GM04504 (cell line): ENCODE measurements around the gene RAB31.

Source experiments
- DNase-seq: peaks from one replicate; pipeline ENCODE4 v3.0.0-alpha.2; 2012; ENCODE audit warnings: low read depth

RAB31 gene

DNA sequence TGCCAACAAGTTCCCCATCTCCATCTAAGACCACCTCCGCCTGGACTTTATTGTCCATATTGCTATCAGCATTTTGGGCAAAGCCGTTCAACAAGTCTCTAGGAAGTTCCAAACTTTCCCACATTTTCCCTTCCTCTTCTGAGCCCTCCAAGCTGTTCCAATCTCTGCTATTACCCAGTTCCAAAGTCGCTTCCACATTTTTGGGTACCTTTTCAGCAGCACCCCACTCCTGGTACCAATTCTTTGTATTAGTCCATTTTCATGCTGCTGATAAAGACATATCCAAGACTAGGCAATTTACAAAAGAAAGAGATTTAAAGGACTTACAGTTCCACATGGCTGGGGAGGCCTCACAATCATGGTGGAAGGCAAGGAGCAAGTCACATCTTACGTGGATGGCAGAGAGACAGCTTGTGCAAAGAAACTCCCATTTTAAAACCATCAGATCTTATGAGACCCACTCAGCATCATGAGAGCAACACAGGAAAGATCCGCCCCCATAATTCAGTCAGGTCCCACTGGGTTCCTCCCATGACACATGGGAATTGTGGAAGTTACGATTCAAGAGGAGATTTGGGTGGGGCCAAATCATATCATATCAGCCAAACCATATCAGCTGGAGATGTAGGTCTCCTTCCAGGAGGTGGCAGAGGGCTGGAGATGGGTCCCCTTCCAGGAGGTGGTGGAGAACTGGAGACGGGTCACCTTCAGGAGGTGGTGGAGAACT, 157.8 kb downstream of the RAB31 start:
- DNase-seq = no peak

DNA sequence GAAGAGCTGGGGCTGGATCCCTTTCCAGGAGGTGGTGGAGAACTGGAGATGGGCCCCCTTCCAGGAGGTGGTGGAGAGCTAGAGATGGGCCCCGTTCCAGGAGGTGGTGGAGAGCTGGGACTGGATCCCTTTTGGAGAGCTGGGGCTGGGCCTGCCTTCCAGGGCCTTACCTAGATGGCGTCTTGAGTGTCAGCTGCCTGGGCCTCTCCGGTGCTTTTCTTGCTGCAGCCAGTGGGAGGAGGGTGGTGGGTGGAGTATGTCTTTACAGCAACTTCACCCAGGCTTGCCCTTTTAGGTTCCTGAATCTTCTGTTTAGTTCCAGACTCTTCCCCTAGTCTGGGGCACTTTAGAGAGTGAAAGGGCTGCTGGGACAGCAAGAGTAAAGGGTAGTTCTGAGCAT, 158.5 kb downstream of the RAB31 start:
- no peak for DNase-seq

- no peak for DNase-seq
Observed at GRCh38 chr18:9867071-9867594, 159.0 kb downstream of the RAB31 start.

- no peak for DNase-seq
Observed at GRCh38 chr18:9868857-9869714, 161.0 kb downstream of the RAB31 start.

DNA sequence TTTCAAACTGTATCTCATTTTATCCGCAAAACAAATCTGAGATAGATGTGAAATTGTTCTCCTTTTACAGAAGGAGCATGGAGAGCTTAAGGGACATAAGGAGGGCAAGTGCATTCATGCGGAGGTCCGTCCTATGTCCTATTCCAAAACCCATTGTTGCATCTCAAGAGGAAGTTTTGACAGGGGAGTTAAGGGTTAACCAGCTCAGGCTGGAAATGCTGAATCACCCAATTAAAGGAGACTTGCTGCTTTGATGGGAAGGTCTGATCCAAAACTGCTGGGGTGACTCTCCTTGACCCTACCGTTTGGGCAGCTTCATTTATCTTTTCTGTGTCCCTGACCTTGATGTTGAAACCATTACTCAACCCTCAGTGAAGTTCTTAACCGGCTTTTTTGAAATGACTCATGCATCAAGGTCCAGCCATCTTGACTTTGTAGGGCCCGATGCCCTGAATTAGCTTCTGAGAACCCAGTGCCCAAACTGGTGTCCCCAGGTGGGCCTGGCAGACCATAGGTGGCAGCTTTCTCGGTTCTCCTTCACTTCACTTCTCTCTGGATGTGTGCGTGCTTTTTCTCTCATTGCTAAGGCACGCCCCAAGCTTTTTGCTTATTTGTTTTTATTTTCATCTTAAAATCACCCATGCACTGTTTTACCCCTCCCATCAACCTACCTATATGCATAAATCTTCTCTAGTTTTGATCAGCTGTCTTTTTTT, 161.8 kb downstream of the RAB31 start:
- peak; percentile 28 for DNase-seq

- no peak for DNase-seq
Observed at GRCh38 chr18:9870431-9871008, 162.4 kb downstream of the RAB31 start.

- DNase-seq = no peak
Observed at GRCh38 chr18:9871244-9871746, 163.2 kb downstream of the RAB31 start.

- no peak for DNase-seq
Observed at GRCh38 chr18:9872823-9873222, 164.7 kb downstream of the RAB31 start.

DNA sequence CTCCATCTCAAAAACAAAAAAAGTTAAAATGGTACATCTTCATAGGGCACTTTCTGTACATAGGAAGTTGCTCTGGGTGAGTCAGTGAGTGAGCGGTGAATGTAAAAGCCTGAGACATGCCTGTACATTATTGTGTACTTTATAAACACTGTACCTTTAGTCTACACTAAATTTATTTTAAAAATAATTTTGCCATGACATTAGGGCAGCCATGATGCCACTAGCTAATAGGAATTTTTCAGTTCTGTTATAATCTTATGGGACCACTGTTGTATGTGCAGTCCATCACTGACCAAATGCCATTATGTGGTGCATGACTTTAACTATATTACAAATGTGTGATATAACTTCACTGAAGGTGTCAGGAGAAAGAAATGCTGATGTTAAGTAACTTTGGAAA, 166.6 kb downstream of the RAB31 start:
- DNase-seq = no peak

GRCh38 chr18:9876212-9876866, 168.2 kb downstream of the RAB31 start:
- DNase-seq = no peak

DNA sequence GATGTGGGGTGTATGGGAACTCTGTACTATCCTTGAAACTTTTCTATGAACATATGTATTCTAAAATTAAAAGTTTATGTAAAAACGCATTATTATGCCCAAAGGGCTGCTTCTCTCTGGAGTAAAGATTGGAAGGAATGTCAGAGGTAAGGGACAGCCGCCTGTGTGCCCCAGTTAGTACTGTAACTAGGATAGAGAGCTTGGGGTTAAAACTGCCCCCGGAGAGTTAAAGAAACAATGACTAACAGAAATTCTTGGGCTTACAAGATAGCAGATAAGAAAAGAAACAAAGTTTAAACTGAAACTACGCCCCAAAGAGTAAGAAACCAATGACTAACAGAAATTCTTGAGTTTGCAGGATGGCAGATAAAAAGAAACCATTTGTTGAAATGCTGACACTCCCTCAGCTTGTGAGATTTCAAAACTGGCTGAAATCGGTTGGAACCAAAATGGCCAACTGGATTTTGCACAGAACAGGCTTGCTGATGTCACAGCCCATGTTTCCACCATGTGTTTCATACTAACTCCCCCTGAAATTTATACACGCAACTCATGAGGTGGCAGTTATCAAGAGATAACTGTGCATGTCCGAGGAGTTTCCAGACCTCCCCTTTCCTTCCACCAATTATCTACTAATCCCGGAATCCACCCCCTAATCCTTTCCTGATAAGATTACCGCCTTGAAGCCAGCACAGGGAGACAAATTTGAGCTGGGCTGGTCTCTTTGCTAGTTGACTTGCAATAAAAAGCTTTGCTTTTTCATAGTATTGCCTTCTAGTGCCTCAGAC, 169.0 kb downstream of the RAB31 start:
- peak; percentile 63 for DNase-seq

GRCh38 chr18:9877655-9878014, 169.5 kb downstream of the RAB31 start:
- no peak for DNase-seq

DNA sequence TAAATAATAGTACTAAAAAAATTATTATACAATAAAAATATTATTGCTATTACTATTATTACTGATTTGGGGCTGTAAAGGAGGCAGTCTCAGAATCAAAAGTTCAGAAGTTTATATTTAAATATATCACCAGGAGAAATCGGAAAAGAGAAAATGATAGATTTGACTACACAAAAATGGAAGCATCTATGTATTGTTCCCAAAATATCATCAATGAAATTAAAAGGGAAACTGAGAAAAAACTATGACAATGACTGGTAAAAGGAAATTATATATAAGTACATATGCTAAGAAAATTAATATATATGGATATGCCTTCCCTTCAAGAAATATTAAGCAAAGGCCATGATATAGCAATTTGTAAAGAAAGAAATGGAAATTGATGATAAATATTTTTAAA, 170.0 kb downstream of the RAB31 start:
- DNase-seq = no peak

DNA sequence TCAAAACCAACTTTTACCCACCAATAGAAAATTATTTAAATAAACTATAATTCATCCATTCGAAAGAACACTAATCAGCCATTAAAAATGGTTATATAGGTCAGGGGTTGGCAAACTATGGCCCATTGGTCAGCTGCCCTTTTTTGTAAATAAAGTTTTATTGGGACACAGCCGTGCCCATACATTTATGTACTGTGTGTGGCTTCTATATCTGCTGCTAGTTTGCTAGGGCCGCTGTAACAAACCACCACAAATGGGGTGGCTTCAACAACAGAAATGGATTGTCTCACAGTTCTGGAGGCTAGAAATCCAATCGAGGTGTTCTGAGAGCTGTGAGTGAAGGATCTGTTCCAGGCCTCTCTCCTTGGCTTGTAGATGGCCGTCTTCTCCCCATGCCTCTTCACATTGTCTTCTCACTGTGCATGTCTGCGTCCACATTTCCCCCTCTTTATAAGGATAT, 170.7 kb downstream of the RAB31 start:
- DNase-seq = no peak

DNA sequence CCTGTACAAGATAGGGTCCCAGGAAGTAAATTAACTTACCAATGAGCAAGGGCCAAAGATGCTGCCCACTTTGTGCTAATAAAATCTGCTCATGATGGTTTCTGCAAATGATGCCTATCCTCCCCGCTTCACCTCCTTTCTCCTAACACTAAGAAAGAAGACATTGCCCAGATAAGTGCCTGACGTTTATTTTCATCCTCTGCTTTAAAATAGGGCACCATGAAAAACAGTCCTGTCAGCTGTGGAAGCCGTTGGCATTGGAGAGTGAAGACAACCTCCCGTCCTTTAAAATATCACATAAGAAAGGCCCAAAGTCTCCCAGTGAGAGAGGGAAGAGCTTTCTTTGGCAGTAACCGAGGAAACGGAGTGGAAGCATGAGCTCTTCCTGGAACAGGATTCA, 176.0 kb downstream of the RAB31 start:
- no peak for DNase-seq

DNA sequence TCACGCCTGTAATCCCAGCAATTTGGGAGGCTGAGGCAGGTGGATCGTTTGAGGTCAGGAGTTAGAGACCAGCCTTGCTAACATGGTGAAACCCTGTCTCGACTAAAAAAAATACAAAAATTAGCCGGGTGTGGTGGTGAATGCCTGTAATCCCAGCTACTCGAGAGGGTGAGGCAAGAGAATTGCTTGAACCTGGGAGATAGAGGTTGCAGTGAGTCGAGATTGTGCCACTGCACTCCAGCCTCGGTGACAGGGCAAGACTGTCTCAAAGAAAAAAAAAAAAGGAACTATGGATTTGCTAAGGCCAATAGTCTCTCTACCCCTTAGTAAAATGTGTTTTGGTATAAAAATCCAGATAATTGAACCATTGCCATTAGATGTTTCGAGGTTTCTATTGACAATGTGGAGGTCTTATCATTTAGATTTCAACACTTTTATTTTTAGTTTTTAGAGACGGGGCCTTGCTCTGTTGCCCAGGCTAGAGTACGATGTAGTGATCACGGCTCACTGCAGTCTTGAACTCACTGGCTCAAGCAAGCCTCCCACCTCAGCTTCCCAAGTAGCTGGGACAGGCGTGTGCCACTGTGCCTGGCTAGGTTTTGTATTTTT, 176.5 kb downstream of the RAB31 start:
- no peak for DNase-seq

DNA sequence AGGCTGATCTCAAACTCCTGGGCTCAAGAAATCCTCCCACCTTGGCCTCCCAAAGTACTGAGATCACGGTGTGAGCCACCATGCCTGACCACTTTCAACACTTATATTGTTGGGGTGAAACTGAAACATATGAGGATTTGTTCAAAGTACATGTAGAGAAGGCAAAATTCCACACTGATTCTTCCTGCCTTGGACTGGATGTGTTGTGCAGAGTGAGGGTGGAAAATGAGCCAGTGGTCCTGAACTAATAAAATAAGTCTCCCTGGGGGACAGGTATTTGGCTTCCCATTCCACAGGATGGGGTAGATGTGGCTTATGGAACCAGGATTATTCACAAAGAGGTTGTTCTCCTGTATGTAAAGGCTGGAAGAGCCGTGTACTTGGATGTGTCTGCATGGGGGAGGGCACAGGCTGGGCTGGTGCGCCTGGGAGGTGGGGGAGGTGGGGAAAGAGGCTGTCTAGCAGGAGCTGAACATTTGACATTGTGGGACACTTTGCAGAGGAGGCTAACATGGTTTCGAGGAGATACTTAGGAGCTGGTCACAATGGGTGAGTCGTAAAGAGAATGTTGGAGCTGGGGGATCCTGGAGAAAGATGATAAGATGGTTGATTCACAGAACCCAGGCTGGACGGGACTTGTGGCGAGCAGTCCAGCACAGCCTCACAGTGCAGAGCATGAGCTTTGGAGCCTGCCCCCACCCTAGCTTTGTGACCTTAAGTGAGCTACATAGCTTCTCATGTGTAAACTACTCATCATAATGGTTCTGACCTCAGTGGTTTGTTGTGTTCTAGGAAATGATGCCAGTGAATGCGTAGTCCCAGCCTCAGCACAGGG, 177.3 kb downstream of the RAB31 start, which contains the start of gene TXNDC2:
Gene TXNDC2, plus strand, starts transcription at position 804 of the 835 bp plus-strand sequence. CDS start 708 bp downstream, outside the sequence.
- DNase-seq = no peak

- no peak for DNase-seq
Observed at GRCh38 chr18:9886005-9886348, 177.9 kb downstream of the RAB31 start.

GRCh38 chr18:9887992-9888391, 179.9 kb downstream of the RAB31 start:
- no peak for DNase-seq
